KMS-11 (cell line): ENCODE data around the gene NINJ1.

ENCODE experiments used
- H2AFZ ChIP-seq: fragments of 200-600 bp; sonication (generic); 2 replicates; pipeline ENCODE4 v1.6.1; 2016; ENCODE audit warnings: antibody characterized with exemption, mixed run types, low read depth
- H3K27ac ChIP-seq: fragments of 200-600 bp; sonication (generic); 2 replicates; pipeline ENCODE4 v1.6.1; 2016; ENCODE audit warnings: mild to moderate bottlenecking, mixed run types
- H3K27me3 ChIP-seq: fragments of 200-600 bp; sonication (generic); 2 replicates; pipeline ENCODE4 v1.6.1; 2017; ENCODE audit warnings: mild to moderate bottlenecking, low read depth, mixed run types, moderate library complexity; ENCODE audit not compliant: insufficient read depth
- H3K36me3 ChIP-seq: fragments of 200-600 bp; sonication (generic); 2 replicates; pipeline ENCODE4 v1.6.1; 2017; ENCODE audit warnings: mild to moderate bottlenecking, mixed run types; ENCODE audit not compliant: insufficient read depth
- H3K4me1 ChIP-seq: fragments of 200-600 bp; sonication (generic); 2 replicates; pipeline ENCODE4 v1.6.1; 2016; ENCODE audit warnings: mild to moderate bottlenecking, low read depth, mixed run types; ENCODE audit not compliant: poor library complexity, severe bottlenecking
- H3K4me2 ChIP-seq: fragments of 200-600 bp; sonication (generic); 2 replicates; pipeline ENCODE4 v1.7.0; 2016; ENCODE audit warnings: mild to moderate bottlenecking, mixed run types
- H3K4me3 ChIP-seq: fragments of 200-600 bp; sonication (generic); IDR thresholded peaks from 2 replicates; pipeline ENCODE4 v1.6.1; 2017; ENCODE audit warnings: low read depth, low read length, mixed read lengths; ENCODE audit not compliant: insufficient read depth
- H3K79me2 ChIP-seq: fragments of 200-600 bp; sonication (generic); 2 replicates; pipeline ENCODE4 v1.6.1; 2016; ENCODE audit warnings: low read depth, mixed run types; ENCODE audit not compliant: insufficient read depth
- H3K9ac ChIP-seq: fragments of 200-600 bp; sonication (generic); 2 replicates; pipeline ENCODE4 v1.6.1; 2016; ENCODE audit warnings: mild to moderate bottlenecking, mixed run types
- H4K20me1 ChIP-seq: fragments of 200-600 bp; sonication (generic); 2 replicates; pipeline ENCODE4 v1.6.1; 2016; ENCODE audit warnings: mild to moderate bottlenecking, mixed run types; ENCODE audit not compliant: insufficient read depth
- CTCF ChIP-seq: fragments of 200-600 bp; sonication (generic); conservative IDR thresholded peaks from 2 replicates; pipeline ENCODE4 v1.6.1; 2017; ENCODE audit warnings: low read depth, mild to moderate bottlenecking, antibody characterized with exemption, low read length, moderate library complexity, mixed read lengths

The NINJ1 gene

GRCh38 chr9:93110311-93110855, 23.7 kb downstream of the NINJ1 start:
- Histone ChIP-seq H3K4me2 (no peak overlapping the region), H4K20me1 (no peaks in the 10 kb centered on the region), H3K79me2 (no peaks in the 10 kb centered on the region), H3K27ac (no peak overlapping the region), H3K4me3 (no peak overlapping the region), H3K27me3 (no peaks in the 10 kb centered on the region), H3K36me3 (no peaks in the 10 kb centered on the region), H2AFZ (no peak overlapping the region), H3K9ac (no peak overlapping the region), H3K4me1 (peaks cover 36% of the 10 kb centered on the region)
- no peak for TF ChIP-seq CTCF

- Histone ChIP-seq H3K9ac (no peak overlapping the region), H4K20me1 (no peaks in the 10 kb centered on the region), H3K27me3 (no peaks in the 10 kb centered on the region), H2AFZ (no peak overlapping the region), H3K79me2 (no peaks in the 10 kb centered on the region), H3K4me3 (no peak overlapping the region), H3K27ac (no peak overlapping the region), H3K4me2 (no peak overlapping the region), H3K4me1 (peaks cover 21% of the 10 kb centered on the region), H3K36me3 (no peaks in the 10 kb centered on the region)
- no peak for TF ChIP-seq CTCF
Observed at GRCh38 chr9:93108291-93109041, 25.6 kb downstream of the NINJ1 start.

- H4K20me1 ChIP-seq: no peaks in the 10 kb centered on the region
- no peak overlapping the region for H3K9ac ChIP-seq
- H3K79me2 ChIP-seq: no peaks in the 10 kb centered on the region
- H3K27ac ChIP-seq: no peak overlapping the region
- H3K27me3 ChIP-seq: no peaks in the 10 kb centered on the region
- H3K4me3 ChIP-seq: no peak overlapping the region
- TF ChIP-seq CTCF: no peak
- H3K4me1 ChIP-seq: peaks cover 14% of the 10 kb centered on the region
- no peak overlapping the region for H3K4me2 ChIP-seq
- H3K36me3 ChIP-seq: no peaks in the 10 kb centered on the region
- H2AFZ ChIP-seq: no peak overlapping the region
Observed at GRCh38 chr9:93107825-93108161, 26.3 kb downstream of the NINJ1 start.

- peaks cover 9% of the 10 kb centered on the region for H3K4me1 ChIP-seq
- no peaks in the 10 kb centered on the region for H4K20me1 ChIP-seq
- H3K27me3 ChIP-seq: no peaks in the 10 kb centered on the region
- H3K36me3 ChIP-seq: no peaks in the 10 kb centered on the region
- H3K79me2 ChIP-seq: no peaks in the 10 kb centered on the region
- TF ChIP-seq CTCF: no peak
- no peak overlapping the region for H3K9ac ChIP-seq
- no peak overlapping the region for H3K4me3 ChIP-seq
- H3K27ac ChIP-seq: no peak overlapping the region
- no peak overlapping the region for H3K4me2 ChIP-seq
- H2AFZ ChIP-seq: no peak overlapping the region
Observed at GRCh38 chr9:93107151-93107824, 26.8 kb downstream of the NINJ1 start.
